HepG2 (cell line): ENCODE data around the gene GSK3A. TPM values are rescaled to one million over a fixed set of nuclear protein-coding genes. Genes with fewer than 3 reads are reported as not detected.

Experiments used
- CREM ChIP-seq, 2 experiments: sonication (generic) in 1 of 2; formaldehyde crosslinking in 1 of 2; IDR thresholded peaks; 2 replicates each; pipeline versions ENCODE4 v1.4.0 to v1.6.1; 2016 to 2020; ENCODE audit warnings: antibody characterized with exemption in 1 of 2, mild to moderate bottlenecking in 1 of 2, missing genetic modification reagents in 1 of 2
- GMEB1 ChIP-seq: sonication (generic); formaldehyde crosslinking; IDR thresholded peaks from 2 replicates; pipeline ENCODE4 v1.5.1; 2020; ENCODE audit warnings: missing genetic modification reagents, mild to moderate bottlenecking, borderline replicate concordance
- MAX ChIP-seq: IDR thresholded peaks from 2 replicates; pipeline ENCODE4 v1.6.1; 2012; ENCODE audit warnings: inconsistent platforms
- MXD4 ChIP-seq: IDR thresholded peaks from 2 replicates; pipeline ENCODE4 v1.6.1; 2016; ENCODE audit warnings: mild to moderate bottlenecking, missing biosample characterization, missing genetic modification reagents
- RXRB ChIP-seq: IDR thresholded peaks from 2 replicates; pipeline ENCODE4 v1.6.1; 2016; ENCODE audit warnings: borderline replicate concordance, missing genetic modification reagents, missing compliant biosample characterization
- SETDB1 ChIP-seq: sonication (generic); formaldehyde crosslinking; IDR thresholded peaks from 2 replicates; pipeline ENCODE4 v1.5.1; 2020; ENCODE audit warnings: missing genetic modification reagents, mild to moderate bottlenecking, borderline replicate concordance
- SRY ChIP-seq: sonication (generic); formaldehyde crosslinking; IDR thresholded peaks from 2 replicates; pipeline ENCODE4 v1.8.0; 2022; ENCODE audit warnings: mild to moderate bottlenecking, missing genetic modification reagents
- ZNF605 ChIP-seq: sonication (generic); formaldehyde crosslinking; IDR thresholded peaks from 2 replicates; pipeline ENCODE4 v1.8.0; 2022; ENCODE audit warnings: mild to moderate bottlenecking, missing genetic modification reagents
- ZNF619 ChIP-seq: sonication (generic); formaldehyde crosslinking; IDR thresholded peaks from 2 replicates; pipeline ENCODE4 v1.4.0; 2020; ENCODE audit warnings: mild to moderate bottlenecking, missing genetic modification reagents
- polyA plus RNA-seq, 8 experiments: library from polyadenylated mRNA; depleted of rRNA in 3 of 8; stranded (reverse) in 7 of 8; unstranded in 1 of 8; fragments of >200 nt; fragmentation: Illumina TruSeq in 4 of 8; extraction: Trizol in 4 of 8; gene quantifications; 2 replicates each; pipeline versions ENCODE4 v1.2.1 to v1.2.3, GENCODE V29; 2011 to 2016; ENCODE audit warnings: low read depth in 4 of 8, missing spikeins in 1 of 8, mixed read lengths in 1 of 8; ENCODE audit not compliant: insufficient read depth in 1 of 8
- total RNA-seq, 5 experiments: library from RNA; depleted of rRNA; stranded (reverse); fragments of >200 nt; fragmentation: Illumina TruSeq; extraction: Trizol; gene quantifications; 2 replicates each; pipeline ENCODE4 v1.2.3, GENCODE V29; 2016; ENCODE audit warnings: low read depth in 1 of 5

GSK3A gene
- total and polyA plus RNA-seq, 2 of the 13 experiments (the other 11 are each of a cell fraction or from before 2014, with no cell fraction given): 16.9 to 52.5 TPM

GRCh38 chr19:42254850-42255765, 12.7 kb upstream of the GSK3A start, which contains the start of gene ERF (continued):
- TF ChIP-seq RXRB (CRISPR knock-in tag): no peak
- TF ChIP-seq SRY: peak; percentile 62; the same call in 1 of the 2 replicates
- no peak for TF ChIP-seq CREM (IDR thresholded peaks at IDR 0.05)
- no peak for TF ChIP-seq CREM (CRISPR knock-in tag; IDR thresholded peaks at IDR 0.05)
- no peak for TF ChIP-seq SETDB1
- TF ChIP-seq ZNF605 (CRISPR knock-in tag): no peak
- no peak for TF ChIP-seq MXD4 (CRISPR knock-in tag)
- peak; percentile 69 for TF ChIP-seq MAX
- TF ChIP-seq GMEB1: peak; percentile 45; the same call in 1 of the 2 replicates
- no peak for TF ChIP-seq ZNF619
